Fibroblast of lung (primary cell): ENCODE data around the gene TNS2. TPM values are rescaled to one million over a fixed set of nuclear protein-coding genes. Genes with fewer than 3 reads are reported as not detected.

ENCODE experiments used
- DNase-seq, 2 donors: peaks; one replicate each; pipeline versions ENCODE4 v3.0.0 to v3.0.0-alpha.2; 2010; ENCODE audit warnings: low read depth in 2 of 2
- H2AFZ ChIP-seq: 2 replicates; pipeline ENCODE4 v1.5.1; 2012; ENCODE audit warnings: low read length, control low read depth, inconsistent platforms
- H3K27ac ChIP-seq: 2 replicates; pipeline ENCODE4 v1.5.1; 2011; ENCODE audit warnings: low read length, control low read depth; ENCODE audit not compliant: insufficient read depth
- H3K27me3 ChIP-seq: 2 replicates; pipeline ENCODE4 v1.5.1; 2011; ENCODE audit warnings: mild to moderate bottlenecking, low read length; ENCODE audit not compliant: control insufficient read depth, insufficient read depth
- H3K36me3 ChIP-seq: 2 replicates; pipeline ENCODE4 v1.5.1; 2011; ENCODE audit warnings: low read length; ENCODE audit not compliant: control insufficient read depth, insufficient read depth
- H3K4me1 ChIP-seq: 2 replicates; pipeline ENCODE4 v1.5.1; 2011; ENCODE audit warnings: low read length; ENCODE audit not compliant: control insufficient read depth, insufficient read depth; ENCODE audit errors: extremely low read depth
- H3K4me2 ChIP-seq: 2 replicates; pipeline ENCODE4 v1.5.1; 2011; ENCODE audit warnings: low read length, control low read depth; ENCODE audit not compliant: insufficient read depth; ENCODE audit errors: extremely low read depth
- H3K4me3 ChIP-seq, 4 experiments: fragments of 200-600 bp in 1 of 4; sonication (generic) in 1 of 4; replicated peaks in 1 of 4; 2 replicates each; pipeline ENCODE4 v1.5.1; 2011 to 2016; ENCODE audit warnings: low read length in 4 of 4, low read depth in 3 of 4, mild to moderate bottlenecking in 3 of 4, control low read depth in 2 of 4, inconsistent platforms in 1 of 4, mixed read lengths in 1 of 4; ENCODE audit not compliant: insufficient read depth in 1 of 4; ENCODE audit errors: control extremely low read depth in 1 of 4
- H3K79me2 ChIP-seq: 2 replicates; pipeline ENCODE4 v1.5.1; 2012; ENCODE audit warnings: mild to moderate bottlenecking, low read length, inconsistent platforms; ENCODE audit not compliant: control insufficient read depth, insufficient read depth
- H3K9ac ChIP-seq: 2 replicates; pipeline ENCODE4 v1.5.1; 2011; ENCODE audit warnings: mild to moderate bottlenecking, low read length, control low read depth; ENCODE audit not compliant: insufficient read depth
- H3K9me3 ChIP-seq: 2 replicates; pipeline ENCODE4 v1.5.1; 2012; ENCODE audit warnings: low read depth, low read length; ENCODE audit not compliant: control insufficient read depth, insufficient read depth
- H4K20me1 ChIP-seq: 2 replicates; pipeline ENCODE4 v1.5.1; 2011; ENCODE audit warnings: low read length; ENCODE audit not compliant: control insufficient read depth, insufficient read depth; ENCODE audit errors: extremely low read depth
- CTCF ChIP-seq, 2 donors: IDR thresholded peaks in 1 of 2; conservative IDR thresholded peaks in 1 of 2; 1 replicate in 1 of 2; 2 replicates in 1 of 2; pipeline ENCODE4 v1.5.1; 2011 to 2012; ENCODE audit warnings: low read length in 2 of 2, control low read depth in 1 of 2, inconsistent platforms in 1 of 2, low read depth in 1 of 2, mild to moderate bottlenecking in 1 of 2
- EZH2 ChIP-seq: IDR thresholded peaks from 2 replicates; pipeline ENCODE4 v1.5.1; 2012; ENCODE audit warnings: low read length, control low read depth, mild to moderate bottlenecking; ENCODE audit errors: missing control alignments
- polyA plus RNA-seq, 2 donors: library from polyadenylated mRNA; depleted of rRNA in 1 of 2; stranded (reverse) in 1 of 2; unstranded in 1 of 2; fragments of >200 nt; gene quantifications; 2 replicates each; pipeline ENCODE4 v1.2.1, GENCODE V29; 2011 to 2012; ENCODE audit warnings: missing spikeins in 1 of 2
- total RNA-seq: library from RNA; depleted of rRNA; stranded (reverse); fragments of >200 nt; gene quantifications from 2 replicates; pipeline ENCODE4 v1.2.1, GENCODE V29; 2014

The TNS2 gene
- total and polyA plus RNA-seq, 2 donors (not counting 1 experiment from before 2014, with no cell fraction given) = 35.3 to 60.6 TPM

GRCh38 chr12:53054112-53054878, 4.4 kb downstream of the TNS2 start:
- Histone ChIP-seq H3K4me3 (peak overlapping the region in 1 of 4 experiments; percentile 43), H3K9me3 (no peaks in the 10 kb centered on the region), H3K79me2 (peaks cover 24% of the 10 kb centered on the region), H3K4me2 (peak overlapping the region; percentile 48), H3K9ac (no peak overlapping the region), H3K4me1 (peaks cover 28% of the 10 kb centered on the region), H3K27ac (no peak overlapping the region), H4K20me1 (no peaks in the 10 kb centered on the region), H3K36me3 (peaks cover 31% of the 10 kb centered on the region), H2AFZ (no peak overlapping the region), H3K27me3 (no peaks in the 10 kb centered on the region)
- TF ChIP-seq EZH2 = no peak
- TF ChIP-seq CTCF (conservative IDR thresholded peaks at IDR 0.05 in 1 of 2, IDR thresholded peaks at IDR 0.05 in 1 of 2; ENCODE audit: low read depth in 1 of 2, low read length in 2 of 2) = no peak
- DNase-seq = peak; percentile 85 to 90

GRCh38 chr12:53055471-53056266, 5.8 kb downstream of the TNS2 start:
- peaks cover 44% of the 10 kb centered on the region for H3K36me3 ChIP-seq

More at GRCh38 chr12:53055471-53056266, 5.8 kb downstream of the TNS2 start:
- TF ChIP-seq CTCF (conservative IDR thresholded peaks at IDR 0.05 in 1 of 2, IDR thresholded peaks at IDR 0.05 in 1 of 2; ENCODE audit: low read depth in 1 of 2, low read length in 2 of 2) = no peak
- Histone ChIP-seq H3K4me1 (peaks cover 28% of the 10 kb centered on the region), H2AFZ (no peak overlapping the region), H4K20me1 (no peaks in the 10 kb centered on the region), H3K9ac (no peak overlapping the region), H3K27ac (no peak overlapping the region), H3K79me2 (peaks cover 11% of the 10 kb centered on the region), H3K4me2 (no peak overlapping the region), H3K27me3 (no peaks in the 10 kb centered on the region), H3K4me3 (no peak overlapping the region), H3K9me3 (no peaks in the 10 kb centered on the region)
- no peak for DNase-seq
